ENCODE data around the gene PHF21A. TPM values are rescaled to one million over a fixed set of nuclear protein-coding genes. Genes with fewer than 3 reads are reported as not detected.
A peak's percentile ranks its signal among the peaks of the same experiment; 100 is the strongest.

Gene PHF21A
- total RNA-seq, 1 donor from 2014 or later, result 71.1 TPM

DNA sequence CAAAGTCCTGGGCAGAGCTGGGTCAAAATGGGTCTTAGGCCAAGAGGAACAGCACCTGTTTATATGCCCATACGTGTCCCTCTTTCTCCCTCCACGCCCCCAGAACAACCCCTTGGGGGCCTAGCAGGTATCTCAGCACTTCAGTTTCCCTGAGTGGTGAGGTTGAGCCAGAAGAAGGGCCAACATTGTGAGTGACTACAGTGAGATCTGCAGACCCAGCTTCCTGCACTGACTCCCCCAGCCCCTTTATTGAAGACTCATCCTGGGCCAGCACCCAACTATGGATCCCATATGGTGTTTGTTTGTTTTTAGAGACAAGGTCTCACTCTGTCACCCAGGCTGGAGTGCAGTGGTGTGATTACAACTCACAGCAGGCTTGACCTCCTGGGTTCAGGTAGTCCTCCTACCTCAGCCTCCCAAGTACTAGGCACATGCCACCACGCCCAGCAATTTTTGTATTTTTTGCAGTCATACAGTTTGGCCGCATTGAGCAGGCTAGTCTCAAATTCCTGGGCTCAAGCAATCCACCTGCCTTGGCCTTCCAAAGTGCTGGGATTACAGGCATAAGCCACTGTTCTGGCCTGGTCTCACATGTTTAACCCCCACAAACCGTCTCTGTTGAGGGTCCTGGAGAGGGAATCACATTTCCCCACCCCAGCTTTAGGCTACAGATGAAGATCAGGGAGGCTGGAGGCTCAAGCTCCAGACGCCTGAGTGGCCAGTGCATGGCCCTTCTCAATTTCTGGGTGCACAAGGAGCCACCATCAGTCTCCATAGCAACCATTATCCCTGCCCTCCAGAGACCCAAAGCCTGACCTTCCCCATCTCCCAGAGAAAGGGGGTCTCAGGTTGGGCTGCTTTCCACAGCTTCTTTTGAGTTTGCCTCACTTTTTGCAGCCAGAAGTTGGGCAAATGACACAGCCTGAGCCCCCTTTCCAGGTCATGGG, 200.4 kb downstream of the PHF21A start:
- Mint-ChIP-seq H3K9me3 (ENCODE audit: unreplicated experiment) (peaks cover 18% of the 10 kb centered on the region), H3K27me3 (ENCODE audit: unreplicated experiment) (peaks cover 25% of the 10 kb centered on the region), H3K4me3 (ENCODE audit: unreplicated experiment) (no peak overlapping the region), H3K27ac (ENCODE audit: unreplicated experiment) (no peak overlapping the region), H3K36me3 (ENCODE audit: unreplicated experiment) (no peaks in the 10 kb centered on the region), H3K4me1 (ENCODE audit: low read depth, unreplicated experiment) (peaks cover 8% of the 10 kb centered on the region)
- no peak for DNase-seq
- TF ChIP-seq, protein P1, sequence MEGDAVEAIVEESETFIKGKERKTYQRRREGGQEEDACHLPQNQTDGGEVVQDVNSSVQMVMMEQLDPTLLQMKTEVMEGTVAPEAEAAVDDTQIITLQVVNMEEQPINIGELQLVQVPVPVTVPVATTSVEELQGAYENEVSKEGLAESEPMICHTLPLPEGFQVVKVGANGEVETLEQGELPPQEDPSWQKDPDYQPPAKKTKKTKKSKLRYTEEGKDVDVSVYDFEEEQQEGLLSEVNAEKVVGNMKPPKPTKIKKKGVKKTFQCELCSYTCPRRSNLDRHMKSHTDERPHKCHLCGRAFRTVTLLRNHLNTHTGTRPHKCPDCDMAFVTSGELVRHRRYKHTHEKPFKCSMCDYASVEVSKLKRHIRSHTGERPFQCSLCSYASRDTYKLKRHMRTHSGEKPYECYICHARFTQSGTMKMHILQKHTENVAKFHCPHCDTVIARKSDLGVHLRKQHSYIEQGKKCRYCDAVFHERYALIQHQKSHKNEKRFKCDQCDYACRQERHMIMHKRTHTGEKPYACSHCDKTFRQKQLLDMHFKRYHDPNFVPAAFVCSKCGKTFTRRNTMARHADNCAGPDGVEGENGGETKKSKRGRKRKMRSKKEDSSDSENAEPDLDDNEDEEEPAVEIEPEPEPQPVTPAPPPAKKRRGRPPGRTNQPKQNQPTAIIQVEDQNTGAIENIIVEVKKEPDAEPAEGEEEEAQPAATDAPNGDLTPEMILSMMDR (IDR thresholded peaks at IDR 0.05; ENCODE audit: partially characterized antibody, unreplicated experiment), result no peak

DNA sequence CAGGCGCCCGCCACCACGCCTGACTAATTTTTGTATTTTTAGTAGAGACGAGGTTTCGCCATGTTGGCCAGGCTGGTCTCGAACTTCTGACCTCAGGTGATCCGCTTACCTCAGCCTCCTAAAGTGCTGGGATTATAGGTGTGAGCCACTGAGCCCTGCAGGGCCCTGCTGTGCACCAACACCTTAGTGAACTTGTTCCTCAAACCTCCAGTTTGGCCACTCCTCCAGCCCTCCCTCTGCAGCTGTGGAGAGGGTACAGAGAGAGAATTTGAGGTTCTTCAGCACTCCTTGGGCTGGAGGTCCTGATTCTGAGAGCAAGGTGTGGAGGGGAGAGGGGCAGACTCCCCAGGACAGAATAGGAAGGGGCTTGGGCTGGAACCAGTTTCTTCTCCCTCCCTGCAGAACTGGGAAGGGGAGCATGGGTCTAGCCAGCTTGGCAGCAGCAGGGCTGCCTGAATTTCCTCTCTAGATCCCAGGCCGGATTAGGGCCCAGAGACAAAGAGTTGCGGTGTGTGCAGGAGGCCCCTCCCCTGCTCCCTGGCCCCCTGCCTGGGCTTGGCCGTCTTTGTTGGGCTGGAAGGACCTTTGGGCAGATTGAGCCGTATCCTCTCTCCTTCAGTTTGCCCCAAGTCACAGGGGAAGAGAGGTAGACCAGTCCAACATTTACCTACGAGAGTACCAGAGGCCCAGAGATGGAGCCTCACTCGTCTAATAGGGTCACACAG, 201.3 kb downstream of the PHF21A start:
- Mint-ChIP-seq H3K4me1 (ENCODE audit: low read depth, unreplicated experiment) (peaks cover 6% of the 10 kb centered on the region), H3K9me3 (ENCODE audit: unreplicated experiment) (peaks cover 17% of the 10 kb centered on the region), H3K27me3 (ENCODE audit: unreplicated experiment) (peaks cover 20% of the 10 kb centered on the region), H3K4me3 (ENCODE audit: unreplicated experiment) (no peak overlapping the region), H3K36me3 (ENCODE audit: unreplicated experiment) (no peaks in the 10 kb centered on the region), H3K27ac (ENCODE audit: unreplicated experiment) (peak overlapping the region; percentile 17)
- no peak for DNase-seq
- TF ChIP-seq, protein P1 (IDR thresholded peaks at IDR 0.05; ENCODE audit: partially characterized antibody, unreplicated experiment), result no peak

DNA sequence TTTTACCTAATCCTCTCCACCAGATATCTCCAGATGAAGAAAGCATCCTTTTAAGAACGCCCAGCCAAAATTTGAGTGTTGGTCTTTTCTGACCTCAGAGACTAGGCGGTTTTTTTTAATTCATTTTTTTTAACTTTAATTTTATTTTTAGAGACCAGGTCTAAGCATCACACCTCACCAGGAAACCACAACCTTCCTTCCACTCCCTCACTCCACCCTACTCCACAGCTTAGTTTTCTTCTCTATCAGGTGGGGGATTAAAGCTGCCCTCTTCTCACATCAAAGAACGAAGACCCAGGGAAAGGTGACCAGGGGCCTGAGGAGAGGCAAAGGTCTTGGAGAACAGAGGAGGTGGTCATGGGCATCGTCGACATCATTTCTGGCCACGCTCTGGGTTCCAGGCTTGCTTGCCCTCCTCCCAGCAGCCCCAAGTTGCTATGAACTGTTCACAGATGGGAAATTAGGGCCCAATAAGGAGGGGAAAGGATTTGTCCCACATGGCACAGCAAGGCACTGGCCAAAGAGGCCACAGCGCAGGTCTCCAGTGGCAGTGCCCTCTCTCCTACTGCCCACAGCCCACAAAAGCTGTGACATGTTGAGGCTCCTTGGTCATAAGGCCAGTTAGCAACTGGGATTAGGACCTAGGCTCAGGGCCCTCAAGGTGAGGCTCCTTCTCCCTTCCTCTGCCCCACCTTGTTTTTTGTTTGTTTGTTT, 202.1 kb downstream of the PHF21A start:
- peaks cover 14% of the 10 kb centered on the region for H3K27me3 Mint-ChIP-seq (ENCODE audit: unreplicated experiment)
- peaks cover 3% of the 10 kb centered on the region for H3K4me1 Mint-ChIP-seq (ENCODE audit: low read depth, unreplicated experiment)
- no peak for DNase-seq
- H3K4me3 Mint-ChIP-seq (ENCODE audit: unreplicated experiment), result peak overlapping the region; percentile 94
- peaks cover 14% of the 10 kb centered on the region for H3K9me3 Mint-ChIP-seq (ENCODE audit: unreplicated experiment)
- TF ChIP-seq, protein P1 (IDR thresholded peaks at IDR 0.05; ENCODE audit: partially characterized antibody, unreplicated experiment), result no peak
- no peak overlapping the region for H3K27ac Mint-ChIP-seq (ENCODE audit: unreplicated experiment)
- no peaks in the 10 kb centered on the region for H3K36me3 Mint-ChIP-seq (ENCODE audit: unreplicated experiment)

DNA sequence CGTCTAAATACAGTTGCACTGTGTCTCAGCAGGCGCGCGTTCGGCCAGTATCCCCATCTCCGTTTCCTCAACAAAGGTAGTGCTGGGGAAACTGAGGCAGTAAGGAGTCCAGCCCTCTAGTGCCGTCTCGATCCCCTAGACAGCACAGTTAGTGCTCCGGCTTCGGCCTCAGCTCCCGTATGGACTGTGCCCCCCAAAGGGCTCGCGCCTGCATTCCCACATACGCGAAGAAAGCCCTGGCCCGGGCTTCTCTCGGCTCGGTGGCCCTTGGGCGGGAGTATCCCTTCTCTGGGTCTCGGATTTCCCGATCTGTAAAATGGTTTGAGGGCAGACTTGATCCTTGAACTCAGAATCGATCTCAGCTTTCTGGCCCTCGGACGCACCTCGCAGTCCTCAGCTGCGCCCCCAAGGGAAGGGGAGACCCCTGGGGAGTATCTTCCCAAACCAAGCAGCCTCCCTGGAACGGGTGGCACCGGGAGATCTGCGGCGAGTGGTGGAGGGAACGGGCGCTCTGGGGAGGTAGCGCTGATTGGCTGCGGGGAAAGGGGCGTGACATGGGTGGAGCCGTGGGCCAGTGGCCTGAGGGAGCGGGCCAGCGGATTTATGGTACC, 202.8 kb downstream of the PHF21A start:
- peak overlapping the region; percentile 94 for H3K4me3 Mint-ChIP-seq (ENCODE audit: unreplicated experiment)
- peak; percentile 86 for DNase-seq
- peaks cover 3% of the 10 kb centered on the region for H3K4me1 Mint-ChIP-seq (ENCODE audit: low read depth, unreplicated experiment)
- H3K27me3 Mint-ChIP-seq (ENCODE audit: unreplicated experiment), result peaks cover 10% of the 10 kb centered on the region
- H3K36me3 Mint-ChIP-seq (ENCODE audit: unreplicated experiment), result no peaks in the 10 kb centered on the region
- TF ChIP-seq, protein P1 (IDR thresholded peaks at IDR 0.05; ENCODE audit: partially characterized antibody, unreplicated experiment), result no peak
- peaks cover 11% of the 10 kb centered on the region for H3K9me3 Mint-ChIP-seq (ENCODE audit: unreplicated experiment)
- H3K27ac Mint-ChIP-seq (ENCODE audit: unreplicated experiment), result peak overlapping the region; percentile 80

Measured in glutamatergic neuron (in vitro differentiated cells).